Neural cell (in vitro differentiated cells): ENCODE results near the gene RANGAP1.

Source experiments
- EZH2 ChIP-seq: fragments of 200-600, 300-800 bp; shearing (Covaris generic), sonication (generic); IDR thresholded peaks from 2 replicates; pipeline ENCODE4 v1.6.1; 2014; ENCODE audit warnings: antibody characterized with exemption, low read length, borderline replicate concordance, mild to moderate bottlenecking; ENCODE audit not compliant: insufficient read depth, poor library complexity, severe bottlenecking
- TF ChIP-seq, protein P1 (sequence below): fragments of 450-650 bp; IDR thresholded peaks from 2 replicates; pipeline ENCODE4 v1.5.1; 2014; ENCODE audit warnings: antibody characterized with exemption, mild to moderate bottlenecking, moderate library complexity; ENCODE audit not compliant: poor library complexity, severe bottlenecking

DNA sequence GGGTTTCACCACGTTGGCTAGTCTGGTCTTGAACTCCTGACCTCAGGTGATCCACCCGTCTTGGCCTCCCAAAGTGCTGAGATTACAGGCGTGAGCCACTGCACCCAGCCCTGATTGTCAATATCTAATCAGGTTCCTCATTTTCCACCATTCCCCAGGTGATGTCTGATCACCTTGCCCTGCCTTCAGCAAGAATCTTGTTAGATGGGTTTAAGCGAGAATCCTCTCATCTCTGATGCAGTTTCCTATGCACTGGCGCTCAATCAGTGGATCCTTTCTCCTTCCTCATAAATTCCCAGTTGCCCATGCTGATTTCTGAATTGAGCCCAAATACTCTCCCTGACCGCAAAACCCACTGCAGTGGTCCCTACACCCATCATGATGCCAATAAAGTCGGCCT, 14.7 kb upstream of the RANGAP1 start:
- TF ChIP-seq, protein P1, sequence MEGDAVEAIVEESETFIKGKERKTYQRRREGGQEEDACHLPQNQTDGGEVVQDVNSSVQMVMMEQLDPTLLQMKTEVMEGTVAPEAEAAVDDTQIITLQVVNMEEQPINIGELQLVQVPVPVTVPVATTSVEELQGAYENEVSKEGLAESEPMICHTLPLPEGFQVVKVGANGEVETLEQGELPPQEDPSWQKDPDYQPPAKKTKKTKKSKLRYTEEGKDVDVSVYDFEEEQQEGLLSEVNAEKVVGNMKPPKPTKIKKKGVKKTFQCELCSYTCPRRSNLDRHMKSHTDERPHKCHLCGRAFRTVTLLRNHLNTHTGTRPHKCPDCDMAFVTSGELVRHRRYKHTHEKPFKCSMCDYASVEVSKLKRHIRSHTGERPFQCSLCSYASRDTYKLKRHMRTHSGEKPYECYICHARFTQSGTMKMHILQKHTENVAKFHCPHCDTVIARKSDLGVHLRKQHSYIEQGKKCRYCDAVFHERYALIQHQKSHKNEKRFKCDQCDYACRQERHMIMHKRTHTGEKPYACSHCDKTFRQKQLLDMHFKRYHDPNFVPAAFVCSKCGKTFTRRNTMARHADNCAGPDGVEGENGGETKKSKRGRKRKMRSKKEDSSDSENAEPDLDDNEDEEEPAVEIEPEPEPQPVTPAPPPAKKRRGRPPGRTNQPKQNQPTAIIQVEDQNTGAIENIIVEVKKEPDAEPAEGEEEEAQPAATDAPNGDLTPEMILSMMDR, result no peak
- TF ChIP-seq EZH2, result no peak
